Activated T-helper 1 cell treated with anti-CD3 and anti-CD28 coated beads, Interleukin-2, amount 50 U/mL, for 16 hours (primary cell): ENCODE results near the gene DNAJA4.

Source experiments
- DNase-seq, 2 donors: peaks; one replicate each; pipeline ENCODE4 v3.0.0-alpha.2; 2020; ENCODE audit warnings: low read depth in 1 of 2, low spot score in 1 of 2

The DNAJA4 gene

DNA sequence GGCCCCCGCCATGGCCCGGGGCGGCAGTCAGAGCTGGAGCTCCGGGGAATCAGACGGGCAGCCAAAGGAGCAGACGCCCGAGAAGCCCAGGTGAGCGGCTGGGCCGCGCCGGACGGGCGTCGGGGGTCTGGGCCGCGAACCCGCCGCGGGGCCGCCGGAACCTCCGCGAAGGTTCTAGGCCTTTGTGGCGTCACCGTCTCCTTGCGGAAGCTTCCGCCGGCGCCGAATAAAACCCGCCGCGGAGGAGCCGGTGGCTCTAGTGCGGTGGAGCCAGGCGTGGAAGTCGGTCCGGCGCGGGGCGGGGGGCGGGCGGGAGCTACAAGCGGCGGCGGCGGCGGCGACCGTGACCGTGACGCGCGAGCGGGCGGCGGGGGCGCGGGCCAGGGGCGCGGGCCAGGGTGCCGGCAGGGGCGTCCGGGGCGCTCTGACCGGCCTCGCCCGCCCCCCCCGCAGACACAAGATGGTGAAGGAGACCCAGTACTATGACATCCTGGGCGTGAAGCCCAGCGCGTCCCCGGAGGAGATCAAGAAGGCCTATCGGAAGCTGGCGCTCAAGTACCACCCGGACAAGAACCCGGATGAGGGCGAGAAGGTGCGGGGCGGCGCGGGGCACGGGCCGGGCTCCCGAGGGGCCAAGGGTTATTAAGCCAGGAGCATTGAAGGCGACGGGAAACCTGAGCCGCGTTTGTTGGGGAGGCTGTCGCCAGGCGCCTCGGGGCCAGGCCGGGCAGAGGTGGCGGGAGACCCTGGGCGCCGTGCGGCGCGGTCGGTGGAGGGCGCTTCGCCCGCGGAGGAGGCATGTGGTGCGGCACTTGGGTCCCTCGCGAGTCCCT lies at the start of gene DNAJA4:
Gene DNAJA4 (plus strand): TSS at position 259 of the 833 bp plus-strand sequence. CDS start 202 bp downstream, at position 461.
- DNase-seq, result peak; percentile 34 to 38

- DNase-seq, result no peak
Measured at GRCh38 chr15:78216276-78217104, 47.9 kb upstream of the DNAJA4 start.

DNA sequence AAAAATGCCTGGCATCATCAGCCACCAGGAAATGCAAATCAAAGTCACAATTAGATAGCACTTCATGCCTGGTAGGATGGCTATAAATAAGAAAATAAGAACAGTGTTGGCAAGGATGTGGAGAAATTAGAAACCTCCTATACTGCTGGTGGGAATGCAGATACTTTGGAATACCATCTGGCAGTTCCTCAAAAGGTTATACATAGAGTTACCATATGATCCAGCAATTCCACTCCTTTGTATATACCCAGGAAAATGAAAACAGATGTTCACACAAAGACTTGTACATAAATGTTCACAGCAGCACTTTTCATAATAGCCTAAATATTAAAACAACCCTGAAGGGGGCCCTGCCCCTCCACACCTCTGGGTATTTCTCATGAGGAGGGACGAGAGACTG lies 43.6 kb upstream of the DNAJA4 start:
- no peak for DNase-seq

- no peak for DNase-seq
Measured at GRCh38 chr15:78222745-78223395, 41.5 kb upstream of the DNAJA4 start.

- no peak for DNase-seq
Measured at GRCh38 chr15:78223396-78224022, 40.9 kb upstream of the DNAJA4 start.

- no peak for DNase-seq
Measured at GRCh38 chr15:78224023-78224411, 40.3 kb upstream of the DNAJA4 start.

GRCh38 chr15:78225783-78226541 lies 38.4 kb upstream of the DNAJA4 start:
- DNase-seq, result no peak

DNA sequence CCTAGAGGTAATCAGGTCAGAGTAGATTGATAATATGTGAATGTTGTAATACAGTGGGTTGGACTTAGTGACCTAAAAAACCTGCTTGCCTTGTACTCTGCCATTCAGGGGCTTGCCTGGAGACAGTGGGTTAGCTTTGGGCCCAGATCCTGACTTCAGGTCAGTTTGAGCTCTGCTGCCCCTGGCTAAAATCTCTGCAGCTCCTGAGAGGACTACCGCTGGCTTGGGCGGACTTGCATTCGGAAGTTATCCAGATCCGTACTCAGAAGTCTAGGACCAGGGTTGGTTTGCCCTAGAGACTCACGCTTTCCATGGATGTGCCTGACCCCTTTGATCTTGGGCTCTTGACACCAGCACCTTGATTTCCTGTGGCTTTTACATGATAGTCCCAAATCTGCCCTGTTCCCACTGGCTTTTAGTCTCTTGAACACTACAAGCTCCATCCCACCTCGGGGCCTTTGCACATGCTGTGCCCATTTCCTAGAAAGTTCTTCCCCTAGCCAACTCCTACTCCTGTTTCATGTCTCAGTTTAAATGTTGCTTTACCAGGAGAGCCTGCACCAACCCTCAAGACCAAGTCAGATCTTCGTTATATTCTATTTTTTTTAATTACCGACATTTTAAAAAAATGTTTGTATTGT lies 35.9 kb upstream of the DNAJA4 start:
- DNase-seq, result no peak

- no peak for DNase-seq
Measured at GRCh38 chr15:78229431-78230406, 34.6 kb upstream of the DNAJA4 start.

GRCh38 chr15:78232951-78233350 lies 31.4 kb upstream of the DNAJA4 start:
- DNase-seq, result no peak

- no peak for DNase-seq
Measured at GRCh38 chr15:78233496-78233895, 30.9 kb upstream of the DNAJA4 start.

GRCh38 chr15:78234515-78235040 lies 29.8 kb upstream of the DNAJA4 start, which contains the start of gene ACSBG1:
Gene ACSBG1 (minus strand): TSS chr15:78234565. CDS start chr15:78234501, 64 bp downstream.
- DNase-seq, result no peak

DNA sequence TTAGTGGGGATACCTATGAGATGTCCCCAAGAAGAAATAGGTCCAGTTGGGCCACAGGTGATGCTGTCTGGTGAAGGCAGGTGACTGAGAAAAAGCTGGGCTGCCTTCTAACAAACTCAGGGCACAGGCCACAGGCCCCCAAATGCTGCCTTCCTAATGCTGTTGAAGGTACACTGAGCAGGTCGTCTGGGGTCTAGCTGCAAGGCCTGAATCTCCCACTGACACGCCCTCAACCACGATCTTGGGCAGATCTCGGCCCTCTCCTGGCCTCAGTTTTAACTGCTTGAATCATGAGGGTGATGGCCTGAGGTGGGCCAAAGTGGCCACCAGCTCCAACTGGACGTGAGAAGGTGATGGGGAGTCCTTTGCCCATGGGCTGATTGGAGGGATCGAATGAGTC lies 27.9 kb upstream of the DNAJA4 start:
- DNase-seq, result no peak

GRCh38 chr15:78237146-78237545 lies 27.2 kb upstream of the DNAJA4 start:
- no peak for DNase-seq

- DNase-seq, result no peak
Measured at GRCh38 chr15:78239811-78240210, 24.6 kb upstream of the DNAJA4 start.

DNA sequence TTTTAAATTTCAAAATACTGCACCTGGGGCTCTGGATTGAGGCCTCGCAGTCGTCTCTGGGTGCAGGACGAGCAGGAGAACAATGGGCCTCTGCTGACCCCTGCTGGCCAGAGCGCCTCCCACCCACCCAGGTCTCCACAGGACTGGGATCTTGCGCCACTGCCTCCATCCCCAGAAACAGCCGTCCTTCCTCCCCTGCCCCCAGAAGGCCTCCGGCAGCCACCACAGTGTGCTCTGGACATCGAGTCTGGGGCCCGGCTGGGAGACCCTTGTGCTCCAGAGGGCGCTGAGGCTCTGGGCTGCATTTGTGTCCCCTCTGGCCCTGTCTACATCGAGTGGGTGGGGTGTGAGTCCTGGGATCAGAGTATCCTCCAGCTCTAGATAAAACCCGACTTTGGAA lies 23.3 kb upstream of the DNAJA4 start:
- DNase-seq, result peak; percentile 65 to 71

- no peak for DNase-seq
Measured at GRCh38 chr15:78242128-78242527, 22.2 kb upstream of the DNAJA4 start.

DNA sequence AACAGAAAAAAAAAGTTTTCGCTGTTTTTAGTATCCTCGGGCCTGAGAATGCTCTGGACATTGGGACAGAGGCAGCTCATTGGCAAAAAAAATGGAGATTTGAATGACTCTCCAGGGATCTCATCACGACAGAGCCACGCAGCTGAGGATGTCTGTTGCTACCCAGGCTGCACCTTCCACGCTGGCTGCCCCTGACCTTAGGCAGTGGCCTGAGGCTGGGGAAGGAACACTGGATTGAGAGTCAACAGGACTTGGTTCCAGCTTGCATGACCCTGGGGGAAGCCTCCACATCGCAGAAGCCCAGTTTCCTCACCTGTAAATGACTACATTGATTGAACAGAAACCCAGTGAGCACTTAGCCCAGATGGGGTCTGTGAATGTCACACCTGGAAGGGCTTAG lies 21.3 kb upstream of the DNAJA4 start:
- no peak for DNase-seq
